HepG2 (cell line): Measurements from ENCODE around the gene TMF1. TPM values are rescaled to one million over a fixed set of nuclear protein-coding genes. Genes with fewer than 3 reads are reported as not detected.
A peak's percentile ranks its signal among the peaks of the same experiment; 100 is the strongest.

ENCODE experiments used
- CENPX ChIP-seq: sonication (generic); formaldehyde crosslinking; IDR thresholded peaks from 2 replicates; pipeline ENCODE4 v1.9.0; 2021; ENCODE audit warnings: mild to moderate bottlenecking, missing genetic modification reagents, moderate library complexity
- FOXO4 ChIP-seq: sonication (generic); formaldehyde crosslinking; conservative IDR thresholded peaks from 2 replicates; pipeline ENCODE4 v1.8.1; 2023; ENCODE audit warnings: missing genetic modification reagents
- ISL2 ChIP-seq: sonication (generic); formaldehyde crosslinking; IDR thresholded peaks from 2 replicates; pipeline ENCODE4 v1.5.0; 2020; ENCODE audit warnings: missing genetic modification reagents
- MTERF4 ChIP-seq: sonication (generic); formaldehyde crosslinking; IDR thresholded peaks from 2 replicates; pipeline ENCODE4 v1.8.0; 2023; ENCODE audit warnings: mild to moderate bottlenecking, missing genetic modification reagents
- PHF21A ChIP-seq: sonication (generic); formaldehyde crosslinking; IDR thresholded peaks from 2 replicates; pipeline ENCODE4 v1.5.0; 2020; ENCODE audit warnings: mild to moderate bottlenecking, missing genetic modification reagents
- TERF1 ChIP-seq: sonication (generic); formaldehyde crosslinking; IDR thresholded peaks from 2 replicates; pipeline ENCODE4 v1.8.0; 2022; ENCODE audit warnings: mild to moderate bottlenecking, missing genetic modification reagents, moderate library complexity
- ZNF280D ChIP-seq: sonication (generic); formaldehyde crosslinking; IDR thresholded peaks from 2 replicates; pipeline ENCODE4 v1.5.1; 2020; ENCODE audit warnings: mild to moderate bottlenecking, missing genetic modification reagents
- ZNF343 ChIP-seq: sonication (generic); formaldehyde crosslinking; IDR thresholded peaks from 2 replicates; pipeline ENCODE4 v1.4.0; 2020; ENCODE audit warnings: mild to moderate bottlenecking, missing genetic modification reagents
- ZNF496 ChIP-seq: sonication (generic); formaldehyde crosslinking; IDR thresholded peaks from 2 replicates; pipeline ENCODE4 v1.8.1; 2023; ENCODE audit warnings: mild to moderate bottlenecking, moderate library complexity, missing genetic modification reagents; ENCODE audit not compliant: insufficient replicate concordance
- ZNF563 ChIP-seq: sonication (generic); formaldehyde crosslinking; IDR thresholded peaks from 2 replicates; pipeline ENCODE4 v1.8.0; 2022; ENCODE audit warnings: mild to moderate bottlenecking, moderate library complexity, missing genetic modification reagents
- ZNF574 ChIP-seq: sonication (generic); formaldehyde crosslinking; IDR thresholded peaks from 2 replicates; pipeline ENCODE4 v1.4.0; 2020; ENCODE audit warnings: missing genetic modification reagents
- ZNF747 ChIP-seq: sonication (generic); formaldehyde crosslinking; IDR thresholded peaks from 2 replicates; pipeline ENCODE4 v1.8.1; 2023; ENCODE audit warnings: missing genetic modification reagents, mild to moderate bottlenecking, borderline replicate concordance
- ZNF800 ChIP-seq: sonication (generic); formaldehyde crosslinking; IDR thresholded peaks from 2 replicates; pipeline ENCODE4 v1.4.0; 2020; ENCODE audit warnings: missing genetic modification reagents
- ZNF83 ChIP-seq: sonication (generic); formaldehyde crosslinking; IDR thresholded peaks from 2 replicates; pipeline ENCODE4 v1.4.0; 2020; ENCODE audit warnings: missing genetic modification reagents, mild to moderate bottlenecking, borderline replicate concordance
- ZNF883 ChIP-seq: sonication (generic); formaldehyde crosslinking; IDR thresholded peaks from 2 replicates; pipeline ENCODE4 v1.5.1; 2020; ENCODE audit warnings: mild to moderate bottlenecking, missing genetic modification reagents; ENCODE audit errors: not compliant biosample characterization
- ZSCAN9 ChIP-seq: IDR thresholded peaks from 2 replicates; pipeline ENCODE4 v1.6.1; 2016; ENCODE audit warnings: borderline replicate concordance
- polyA plus RNA-seq, 8 experiments: library from polyadenylated mRNA; depleted of rRNA in 3 of 8; stranded (reverse) in 7 of 8; unstranded in 1 of 8; fragments of >200 nt; fragmentation: Illumina TruSeq in 4 of 8; extraction: Trizol in 4 of 8; gene quantifications; 2 replicates each; pipeline versions ENCODE4 v1.2.1 to v1.2.3, GENCODE V29; 2011 to 2016; ENCODE audit warnings: low read depth in 4 of 8, missing spikeins in 1 of 8, mixed read lengths in 1 of 8; ENCODE audit not compliant: insufficient read depth in 1 of 8
- total RNA-seq, 5 experiments: library from RNA; depleted of rRNA; stranded (reverse); fragments of >200 nt; fragmentation: Illumina TruSeq; extraction: Trizol; gene quantifications; 2 replicates each; pipeline ENCODE4 v1.2.3, GENCODE V29; 2016; ENCODE audit warnings: low read depth in 1 of 5

The TMF1 gene
- total and polyA plus RNA-seq, 2 of the 13 experiments (the other 11 are each of a cell fraction or from before 2014, with no cell fraction given) = 12.1 to 38.4 TPM

GRCh38 chr3:69013253-69014021, 38.7 kb downstream of the TMF1 start, which contains the start of gene EOGT (continued):
- TF ChIP-seq ZNF280D (CRISPR knock-in tag) (no peak), ZNF563 (CRISPR knock-in tag) (peak; percentile 91), CENPX (CRISPR knock-in tag) (no peak), ZNF83 (CRISPR knock-in tag) (peak; percentile 73; the same call in 1 of the 2 replicates), PHF21A (CRISPR knock-in tag) (peak; percentile 87), ZNF496 (CRISPR knock-in tag) (no peak), FOXO4 (CRISPR knock-in tag) (no peak), ZNF883 (peak; percentile 82), ZSCAN9 (no peak), ZNF574 (peak; percentile 83), MTERF4 (CRISPR knock-in tag) (peak; percentile 91), ZNF343 (CRISPR knock-in tag) (peak; percentile 26; the same call in 1 of the 2 replicates), TERF1 (CRISPR knock-in tag) (no peak), ZNF800 (CRISPR knock-in tag) (peak; percentile 89), ZNF747 (CRISPR knock-in tag) (peak; percentile 93), ISL2 (CRISPR knock-in tag) (0 out of 2 replicates have a peak, but pooled peaks have one; percentile 32)
